BE2C (cell line): ENCODE data around the gene KRT8.
A peak's percentile ranks its signal among the peaks of the same experiment; 100 is the strongest.

ENCODE experiments used
- DNase-seq: peaks from one replicate; pipeline ENCODE4 v3.0.0-alpha.2; 2020
- H3K27me3 ChIP-seq: fragments of 250-450 bp; sonication (Bioruptor Pico); 2 replicates; pipeline ENCODE4 v1.5.1; 2020; ENCODE audit warnings: mild to moderate bottlenecking
- H3K36me3 ChIP-seq: fragments of 250-450 bp; sonication (Bioruptor Pico); 2 replicates; pipeline ENCODE4 v1.5.1; 2020; ENCODE audit warnings: mild to moderate bottlenecking
- H3K4me1 ChIP-seq: fragments of 250-450 bp; sonication (Bioruptor Pico); 2 replicates; pipeline ENCODE4 v1.5.1; 2020
- H3K4me3 ChIP-seq: 2 replicates; pipeline ENCODE4 v1.5.1; 2011; ENCODE audit warnings: low read depth, low read length
- H3K9me3 ChIP-seq: fragments of 250-450 bp; sonication (Bioruptor Pico); 2 replicates; pipeline ENCODE4 v1.5.1; 2020
- TF ChIP-seq, protein P1 (sequence below): IDR thresholded peaks from 2 replicates; pipeline ENCODE4 v1.5.1; 2012; ENCODE audit warnings: mild to moderate bottlenecking, low read depth, low read length

KRT8 gene

DNA sequence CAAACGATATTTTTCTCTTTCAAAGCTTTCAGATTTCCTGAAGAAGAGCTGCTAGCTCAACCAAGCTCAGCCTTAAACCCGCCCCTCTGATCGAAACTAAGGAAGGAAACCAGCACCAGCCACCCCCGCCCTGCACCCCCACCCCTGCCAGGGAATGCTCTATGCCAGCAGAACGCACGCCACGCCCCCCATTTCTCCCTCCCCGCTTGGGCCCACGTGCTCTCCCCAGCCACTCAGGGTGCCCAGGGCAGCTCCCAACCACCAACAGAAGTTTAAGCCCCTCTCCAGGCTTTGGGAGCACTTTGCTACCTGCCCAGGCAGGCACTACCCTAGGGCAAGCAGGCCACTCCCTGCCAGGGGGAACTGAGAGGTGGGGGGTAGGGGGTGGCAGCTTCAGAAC lies 37.2 kb downstream of the KRT8 start:
- H3K27me3 ChIP-seq = no peaks in the 10 kb centered on the region
- no peaks in the 10 kb centered on the region for H3K36me3 ChIP-seq
- no peak overlapping the region for H3K4me3 ChIP-seq
- no peak for DNase-seq
- TF ChIP-seq, protein P1, sequence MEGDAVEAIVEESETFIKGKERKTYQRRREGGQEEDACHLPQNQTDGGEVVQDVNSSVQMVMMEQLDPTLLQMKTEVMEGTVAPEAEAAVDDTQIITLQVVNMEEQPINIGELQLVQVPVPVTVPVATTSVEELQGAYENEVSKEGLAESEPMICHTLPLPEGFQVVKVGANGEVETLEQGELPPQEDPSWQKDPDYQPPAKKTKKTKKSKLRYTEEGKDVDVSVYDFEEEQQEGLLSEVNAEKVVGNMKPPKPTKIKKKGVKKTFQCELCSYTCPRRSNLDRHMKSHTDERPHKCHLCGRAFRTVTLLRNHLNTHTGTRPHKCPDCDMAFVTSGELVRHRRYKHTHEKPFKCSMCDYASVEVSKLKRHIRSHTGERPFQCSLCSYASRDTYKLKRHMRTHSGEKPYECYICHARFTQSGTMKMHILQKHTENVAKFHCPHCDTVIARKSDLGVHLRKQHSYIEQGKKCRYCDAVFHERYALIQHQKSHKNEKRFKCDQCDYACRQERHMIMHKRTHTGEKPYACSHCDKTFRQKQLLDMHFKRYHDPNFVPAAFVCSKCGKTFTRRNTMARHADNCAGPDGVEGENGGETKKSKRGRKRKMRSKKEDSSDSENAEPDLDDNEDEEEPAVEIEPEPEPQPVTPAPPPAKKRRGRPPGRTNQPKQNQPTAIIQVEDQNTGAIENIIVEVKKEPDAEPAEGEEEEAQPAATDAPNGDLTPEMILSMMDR = no peak
- no peaks in the 10 kb centered on the region for H3K9me3 ChIP-seq
- no peaks in the 10 kb centered on the region for H3K4me1 ChIP-seq

DNA sequence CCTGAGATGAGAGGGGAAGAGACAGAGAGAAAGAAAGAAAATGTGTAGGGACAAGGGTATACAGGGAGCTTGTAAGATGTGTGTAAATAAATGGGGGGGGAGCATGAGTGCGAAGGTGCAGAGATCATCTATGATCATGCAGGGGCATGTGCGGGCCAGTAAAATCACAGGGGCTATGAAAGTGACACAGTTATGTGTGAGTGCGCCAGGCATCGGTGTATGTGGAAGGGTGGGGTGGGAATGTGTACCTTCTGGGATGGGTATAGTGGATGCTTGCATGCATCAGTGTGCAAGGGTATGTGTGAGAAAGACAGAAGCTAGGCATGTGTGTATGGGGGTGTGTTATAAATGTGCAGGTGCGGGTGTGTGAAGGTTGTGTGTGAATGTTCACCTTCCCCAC lies 37.7 kb downstream of the KRT8 start:
- Histone ChIP-seq H3K4me3 (no peak overlapping the region), H3K9me3 (no peaks in the 10 kb centered on the region), H3K4me1 (no peaks in the 10 kb centered on the region), H3K36me3 (no peaks in the 10 kb centered on the region), H3K27me3 (no peaks in the 10 kb centered on the region)
- TF ChIP-seq, protein P1 = no peak
- DNase-seq = no peak

DNA sequence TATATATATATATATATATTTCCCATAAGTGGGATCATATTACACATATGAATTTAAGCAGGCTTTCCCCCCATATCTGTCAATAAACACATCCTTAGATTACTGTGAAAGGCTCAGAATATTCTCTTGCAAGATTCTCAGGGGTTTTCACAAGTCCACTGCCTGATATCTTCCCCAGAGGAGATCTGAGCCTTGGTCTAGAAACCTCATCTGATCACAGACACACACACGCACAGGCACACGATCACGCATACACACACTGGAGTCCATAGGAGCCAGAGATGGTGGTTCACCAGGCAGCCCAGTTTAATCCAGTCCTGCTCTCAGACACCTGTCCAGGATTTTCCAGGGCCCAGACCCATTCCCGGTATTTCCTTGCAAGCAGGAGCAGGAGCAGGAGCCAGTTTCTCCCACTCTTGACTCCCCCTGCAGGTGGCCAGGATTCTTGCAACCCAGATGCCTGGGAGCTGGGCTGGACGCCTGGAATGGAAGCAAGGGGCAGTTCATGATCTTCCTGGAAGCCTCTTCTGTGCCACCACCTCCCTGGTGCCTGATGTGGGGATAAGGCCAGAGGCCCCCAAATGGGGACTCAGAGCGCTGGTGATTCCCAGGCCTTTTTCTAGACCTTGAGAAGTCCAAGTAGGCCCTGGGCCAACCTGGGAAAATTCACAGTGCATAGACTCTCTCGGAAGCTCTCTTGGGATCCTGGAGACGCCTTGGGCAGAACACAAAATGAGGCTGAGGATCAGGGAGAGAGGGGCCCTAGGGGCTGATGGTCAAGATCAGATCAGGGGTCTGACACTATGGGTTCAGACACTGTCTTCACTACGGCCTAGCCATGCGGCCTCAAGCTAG lies 39.6 kb downstream of the KRT8 start:
- no peaks in the 10 kb centered on the region for H3K4me1 ChIP-seq
- no peak overlapping the region for H3K4me3 ChIP-seq
- DNase-seq = peak; percentile 74
- TF ChIP-seq, protein P1 = peak; percentile 88
- H3K36me3 ChIP-seq = no peaks in the 10 kb centered on the region
- no peaks in the 10 kb centered on the region; the same call in 1 of the 2 replicates for H3K27me3 ChIP-seq
- H3K9me3 ChIP-seq = no peaks in the 10 kb centered on the region

DNA sequence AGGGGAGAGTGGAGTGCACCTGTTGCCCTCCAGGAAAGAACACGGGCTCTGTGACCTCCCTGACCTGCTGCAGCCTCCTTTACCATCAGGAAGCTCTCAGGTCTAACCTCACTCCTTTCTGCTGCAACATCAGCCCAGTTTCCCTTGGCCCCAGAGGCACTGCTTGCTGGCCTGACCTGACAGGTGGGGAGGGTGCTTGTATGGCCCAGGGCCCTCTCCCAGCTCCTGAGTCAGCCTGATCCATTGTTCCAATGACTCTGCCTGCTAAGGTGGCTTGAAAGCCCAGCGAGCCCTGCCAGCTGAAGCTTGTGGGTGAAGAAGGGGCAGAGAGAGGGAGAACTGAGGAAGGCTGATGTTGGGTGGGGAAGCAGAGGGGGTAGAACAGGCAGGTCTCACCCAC lies 42.9 kb downstream of the KRT8 start:
- no peaks in the 10 kb centered on the region for H3K36me3 ChIP-seq
- TF ChIP-seq, protein P1 = no peak
- H3K4me1 ChIP-seq = no peaks in the 10 kb centered on the region
- H3K4me3 ChIP-seq = no peak overlapping the region
- DNase-seq = no peak
- H3K9me3 ChIP-seq = no peaks in the 10 kb centered on the region
- no peaks in the 10 kb centered on the region; the same call in 1 of the 2 replicates for H3K27me3 ChIP-seq

DNA sequence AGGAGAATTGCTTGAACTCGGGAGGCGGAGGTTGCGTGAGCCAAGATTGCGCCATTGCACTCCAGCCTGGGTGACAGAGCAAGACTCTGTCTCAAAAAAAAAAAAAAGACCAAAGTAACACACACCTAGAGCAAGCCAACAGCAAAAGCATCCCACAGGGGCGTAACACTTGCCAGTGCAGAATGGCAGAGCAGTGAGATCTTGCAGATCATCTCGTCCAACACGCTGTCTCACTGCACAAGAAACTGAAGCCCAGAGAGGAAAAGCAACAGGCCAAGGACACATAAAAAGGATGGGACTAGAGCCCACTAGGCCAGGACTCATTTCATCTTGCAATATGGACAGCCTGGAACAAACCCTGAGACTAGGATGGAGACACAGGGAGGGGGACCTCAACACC lies 43.4 kb downstream of the KRT8 start:
- H3K4me3 ChIP-seq = no peak overlapping the region
- H3K4me1 ChIP-seq = no peaks in the 10 kb centered on the region
- no peaks in the 10 kb centered on the region; the same call in 1 of the 2 replicates for H3K27me3 ChIP-seq
- no peaks in the 10 kb centered on the region for H3K9me3 ChIP-seq
- TF ChIP-seq, protein P1 = no peak
- no peaks in the 10 kb centered on the region for H3K36me3 ChIP-seq
- DNase-seq = no peak

DNA sequence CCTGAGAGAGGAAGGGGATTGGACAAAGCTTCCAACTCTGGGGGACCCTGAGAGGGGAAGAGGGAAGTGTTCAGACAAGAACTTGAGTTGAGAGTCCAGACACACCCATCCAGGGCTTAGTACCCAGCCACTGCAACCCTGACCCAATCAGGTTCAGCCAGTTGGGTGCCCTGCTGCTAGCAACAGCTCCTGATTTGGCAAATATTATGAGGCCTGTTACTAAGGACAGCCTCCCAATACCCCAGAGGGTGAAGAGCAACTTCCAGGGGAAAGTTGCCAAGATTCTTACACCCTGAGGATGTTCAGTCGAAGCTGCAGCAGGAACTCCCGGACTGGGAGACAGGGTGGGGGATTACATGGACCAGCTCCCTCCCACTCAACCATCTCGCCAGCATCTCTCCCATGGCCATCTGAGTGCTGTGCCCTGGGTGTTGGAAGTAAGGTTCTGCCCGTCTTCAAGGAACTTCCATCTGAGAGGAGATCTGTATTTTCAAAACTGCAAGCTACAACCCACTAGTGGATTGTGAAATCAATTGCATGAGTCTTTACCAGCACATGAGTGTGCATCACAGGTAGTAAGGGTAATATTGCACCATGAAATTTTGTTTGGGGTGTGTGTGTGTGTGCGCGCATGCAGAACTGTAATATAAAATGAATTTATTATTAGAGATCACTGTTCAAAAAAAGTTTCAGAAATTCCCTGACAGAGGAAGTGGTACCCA lies 44.6 kb downstream of the KRT8 start:
- H3K9me3 ChIP-seq = no peaks in the 10 kb centered on the region
- no peak for DNase-seq
- no peaks in the 10 kb centered on the region for H3K4me1 ChIP-seq
- H3K4me3 ChIP-seq = no peak overlapping the region
- TF ChIP-seq, protein P1 = no peak
- H3K27me3 ChIP-seq = no peaks in the 10 kb centered on the region; the same call in 1 of the 2 replicates
- H3K36me3 ChIP-seq = no peaks in the 10 kb centered on the region
